ENCODE measurements around the gene NHS.
"Not testable (repeated sequence)": the region's sequence is repeated elsewhere in the genome, so short reads cannot be mapped to it uniquely, and the experiment has no call there.

The NHS gene

GRCh38 chrX:17544821-17545220, 169.8 kb downstream of the NHS start:
- DNase-seq (ENCODE audit: low read depth in 2 of 3, low spot score in 1 of 3) = no peak

GRCh38 chrX:17546356-17546755, 171.4 kb downstream of the NHS start:
- DNase-seq (ENCODE audit: low read depth in 2 of 3, low spot score in 1 of 3) = no peak

- DNase-seq (ENCODE audit: low read depth in 2 of 3, low spot score in 1 of 3) = no peak
These were observed 172.7 kb downstream of the NHS start for GRCh38 chrX:17547658-17548057.

- no peak for DNase-seq (ENCODE audit: low read depth in 2 of 3, low spot score in 1 of 3)
These were observed 174.2 kb downstream of the NHS start for GRCh38 chrX:17549107-17549651.

GRCh38 chrX:17550011-17550410, 175.0 kb downstream of the NHS start:
- DNase-seq (ENCODE audit: low read depth in 2 of 3, low spot score in 1 of 3) = no peak

- DNase-seq (ENCODE audit: low read depth in 2 of 3, low spot score in 1 of 3) = no peak
These were observed 177.1 kb downstream of the NHS start for GRCh38 chrX:17552044-17552650.

GRCh38 chrX:17553469-17553868, 178.5 kb downstream of the NHS start:
- DNase-seq (ENCODE audit: low read depth in 2 of 3, low spot score in 1 of 3) = no peak

- no peak for DNase-seq (ENCODE audit: low read depth in 2 of 3, low spot score in 1 of 3)
These were observed 179.0 kb downstream of the NHS start for GRCh38 chrX:17553961-17554482.

GRCh38 chrX:17554914-17555313, 179.9 kb downstream of the NHS start:
- no peak for DNase-seq (ENCODE audit: low read depth in 2 of 3, low spot score in 1 of 3)

- DNase-seq (ENCODE audit: low read depth in 2 of 3, low spot score in 1 of 3) = no peak
These were observed 180.8 kb downstream of the NHS start for GRCh38 chrX:17555846-17556245.

GRCh38 chrX:17559728-17560379, 184.9 kb downstream of the NHS start:
- no peak for DNase-seq (ENCODE audit: low read depth in 2 of 3, low spot score in 1 of 3)

GRCh38 chrX:17560385-17560784, 185.4 kb downstream of the NHS start:
- no peak for DNase-seq (ENCODE audit: low read depth in 2 of 3, low spot score in 1 of 3)

GRCh38 chrX:17563076-17563475, 188.1 kb downstream of the NHS start:
- DNase-seq (ENCODE audit: low read depth in 2 of 3, low spot score in 1 of 3) = no peak

- DNase-seq (ENCODE audit: low read depth in 2 of 3, low spot score in 1 of 3) = no peak
These were observed 188.5 kb downstream of the NHS start for GRCh38 chrX:17563515-17563914.

- DNase-seq (ENCODE audit: low read depth in 2 of 3, low spot score in 1 of 3) = no peak
These were observed 189.8 kb downstream of the NHS start for GRCh38 chrX:17564689-17565409.

GRCh38 chrX:17566740-17567139, 191.7 kb downstream of the NHS start:
- DNase-seq (ENCODE audit: low read depth in 2 of 3, low spot score in 1 of 3) = no peak

- no peak for DNase-seq (ENCODE audit: low read depth in 2 of 3, low spot score in 1 of 3)
These were observed 192.2 kb downstream of the NHS start for GRCh38 chrX:17567187-17567586.

GRCh38 chrX:17567821-17568220, 192.8 kb downstream of the NHS start:
- DNase-seq (ENCODE audit: low read depth in 2 of 3, low spot score in 1 of 3) = no peak

- DNase-seq (ENCODE audit: low read depth in 2 of 3, low spot score in 1 of 3) = not testable (repeated sequence)
These were observed 193.8 kb downstream of the NHS start for GRCh38 chrX:17568804-17569203.

- no peak for DNase-seq (ENCODE audit: low read depth in 2 of 3, low spot score in 1 of 3)
These were observed 204.0 kb downstream of the NHS start for GRCh38 chrX:17579026-17579425.

GRCh38 chrX:17580539-17581152, 205.6 kb downstream of the NHS start:
- DNase-seq (ENCODE audit: low read depth in 2 of 3, low spot score in 1 of 3) = no peak

Data from stimulated activated CD4-positive, alpha-beta T cell treated with anti-CD3 and anti-CD28 coated beads, Interleukin-12 subunit alpha, Interleukin-12 subunit beta, amount 100 ng/mL, for 48 hours (primary cell).